SK-N-SH (cell line): ENCODE data around the gene C2CD3. TPM values are rescaled to one million over a fixed set of nuclear protein-coding genes. Genes with fewer than 3 reads are reported as not detected.

Source experiments
- CTCF ChIA-PET: fragments of 300-600, 350-600 bp; formaldehyde crosslinking; extraction: SDS; loops from one replicate; lab custom pipeline; 2021; lab: Yijun Ruan, JAX
- POLR2A ChIA-PET: fragments of 350-600 bp; sonication (Branson Sonifier 250); formaldehyde crosslinking; extraction: SDS; loops from one replicate; lab custom pipeline; 2020; ENCODE audit warnings: antibody characterized with exemption, inconsistent platforms; lab: Yijun Ruan, JAX
- DNase-seq: peaks from one replicate; pipeline ENCODE4 v3.0.0; 2012
- H2AFZ ChIP-seq: fragments of 200-600 bp; sonication (generic); 2 replicates; pipeline ENCODE4 v1.8.1; 2016; ENCODE audit warnings: antibody characterized with exemption, mild to moderate bottlenecking, low read depth
- H3F3A ChIP-seq: fragments of 200-600 bp; sonication (generic); replicated peaks from 2 replicates; pipeline ENCODE3; 2016; ENCODE audit warnings: antibody characterized with exemption, mild to moderate bottlenecking; ENCODE audit not compliant: insufficient read depth
- H3K27ac ChIP-seq, 2 experiments: fragments of 200-500 bp in 1 of 2; fragments of 200-600 bp in 1 of 2; sonication (Bioruptor generic) in 1 of 2; sonication (generic), shearing (Covaris generic) in 1 of 2; 2 replicates each; pipeline versions ENCODE4 v1.5.1 to v1.6.1; 2014 to 2016; ENCODE audit warnings: low read depth in 2 of 2, inconsistent platforms in 1 of 2, low read length in 1 of 2, mild to moderate bottlenecking in 1 of 2, mixed read lengths in 1 of 2
- H3K27me3 ChIP-seq: fragments of 200-600 bp; sonication (generic), shearing (Covaris generic); 2 replicates; pipeline ENCODE4 v1.6.1; 2016; ENCODE audit warnings: mixed run types; ENCODE audit not compliant: insufficient read depth
- H3K36me3 ChIP-seq, 2 experiments: fragments of 200-500 bp in 1 of 2; fragments of 200-600 bp in 1 of 2; sonication (Bioruptor generic) in 1 of 2; sonication (generic) in 1 of 2; replicated peaks in 1 of 2; 2 replicates each; pipeline versions ENCODE3 to v1.5.1; 2014 to 2016; ENCODE audit warnings: low read length in 1 of 2, mild to moderate bottlenecking in 1 of 2; ENCODE audit not compliant: insufficient read depth in 2 of 2, control insufficient read depth in 1 of 2
- H3K4me1 ChIP-seq, 2 experiments: fragments of 200-500 bp in 1 of 2; fragments of 200-600 bp in 1 of 2; sonication (Bioruptor generic) in 1 of 2; sonication (generic), shearing (Covaris generic) in 1 of 2; 2 replicates each; pipeline versions ENCODE4 v1.5.1 to v1.6.1; 2014 to 2016; ENCODE audit warnings: low read depth in 1 of 2, low read length in 1 of 2, mixed run types in 1 of 2; ENCODE audit not compliant: insufficient read depth in 2 of 2, control insufficient read depth in 1 of 2
- H3K4me2 ChIP-seq: fragments of 200-600 bp; sonication (generic), shearing (Covaris generic); 2 replicates; pipeline ENCODE4 v1.6.1; 2017; ENCODE audit warnings: mixed run types
- H3K4me3 ChIP-seq, 2 experiments: fragments of 200-500 bp in 1 of 2; fragments of 200-600 bp in 1 of 2; sonication (Bioruptor generic) in 1 of 2; sonication (generic), shearing (Covaris generic) in 1 of 2; 2 replicates each; pipeline versions ENCODE4 v1.5.1 to v1.8.1; 2014 to 2016; ENCODE audit warnings: low read depth in 2 of 2, inconsistent platforms in 1 of 2, low read length in 1 of 2, mild to moderate bottlenecking in 1 of 2, mixed read lengths in 1 of 2, moderate library complexity in 1 of 2
- H3K79me2 ChIP-seq: fragments of 200-600 bp; sonication (generic); 2 replicates; pipeline ENCODE4 v1.8.1; 2017; ENCODE audit warnings: mild to moderate bottlenecking; ENCODE audit not compliant: insufficient read depth
- H3K9ac ChIP-seq: fragments of 200-600 bp; sonication (generic); 2 replicates; pipeline ENCODE4 v1.6.1; 2017; ENCODE audit warnings: mixed run types
- H3K9me2 ChIP-seq: fragments of 200-600 bp; sonication (generic); 2 replicates; pipeline ENCODE4 v1.6.1; 2017; ENCODE audit warnings: mixed run types
- H3K9me3 ChIP-seq: fragments of 200-600 bp; sonication (generic); 2 replicates; pipeline ENCODE4 v1.6.1; 2017; ENCODE audit warnings: mixed run types, mild to moderate bottlenecking, moderate library complexity
- H4K20me1 ChIP-seq: fragments of 200-600 bp; sonication (generic); 2 replicates; pipeline ENCODE4 v1.6.1; 2017; ENCODE audit warnings: mild to moderate bottlenecking, mixed run types; ENCODE audit not compliant: insufficient read depth
- CTCF ChIP-seq: fragments of 200-600 bp; sonication (generic); IDR thresholded peaks from 2 replicates; pipeline ENCODE4 v1.6.1; 2017; ENCODE audit warnings: antibody characterized with exemption, mild to moderate bottlenecking, moderate library complexity
- EP300 ChIP-seq, 2 experiments: IDR thresholded peaks; 2 replicates each; pipeline versions ENCODE4 v1.4.0 to v1.6.1; 2012; ENCODE audit warnings: borderline replicate concordance in 1 of 2, low read depth in 1 of 2, low read length in 1 of 2
- FOXJ3 ChIP-seq: sonication (generic); formaldehyde crosslinking; IDR thresholded peaks from 2 replicates; pipeline ENCODE4 v1.5.1; 2020; ENCODE audit warnings: mild to moderate bottlenecking, missing genetic modification reagents
- GABPA ChIP-seq: IDR thresholded peaks from 2 replicates; pipeline ENCODE4 v1.4.0; 2012; ENCODE audit warnings: low read depth, mild to moderate bottlenecking
- GATA2 ChIP-seq: sonication (generic); formaldehyde crosslinking; IDR thresholded peaks from 2 replicates; pipeline ENCODE4 v1.5.0; 2020; ENCODE audit warnings: mild to moderate bottlenecking, missing genetic modification reagents
- MAX ChIP-seq: IDR thresholded peaks from 2 replicates; pipeline ENCODE4 v1.4.0; 2012; ENCODE audit warnings: low read depth
- NFIC ChIP-seq: IDR thresholded peaks from 2 replicates; pipeline ENCODE4 v1.4.0; 2012; ENCODE audit warnings: borderline replicate concordance
- PBX3 ChIP-seq: IDR thresholded peaks from 2 replicates; pipeline ENCODE4; 2012
- RCOR1 ChIP-seq: fragments of 150-350 bp; IDR thresholded peaks from 2 replicates; pipeline ENCODE4 v1.6.1; 2017; ENCODE audit warnings: antibody characterized with exemption, low read length
- RFX5 ChIP-seq: IDR thresholded peaks from 2 replicates; pipeline ENCODE4 v1.6.1; 2012; ENCODE audit warnings: mild to moderate bottlenecking, improper control_type of control experiment, low read length
- SIN3A ChIP-seq: IDR thresholded peaks from 2 replicates; pipeline ENCODE4 v1.6.1; 2012; ENCODE audit warnings: low read depth, mild to moderate bottlenecking, low read length, moderate library complexity, borderline replicate concordance
- SMC3 ChIP-seq: IDR thresholded peaks from 2 replicates; pipeline ENCODE4 v1.6.1; 2012; ENCODE audit warnings: low read depth, low read length, improper control_type of control experiment
- TAF1 ChIP-seq: IDR thresholded peaks from 2 replicates; pipeline ENCODE4 v1.6.1; 2012; ENCODE audit warnings: low read depth, mild to moderate bottlenecking, low read length, moderate library complexity, borderline replicate concordance
- TCF12 ChIP-seq: IDR thresholded peaks from 2 replicates; pipeline ENCODE4 v1.4.0; 2012
- TEAD4 ChIP-seq: IDR thresholded peaks from 2 replicates; pipeline ENCODE4 v1.4.0; 2012; ENCODE audit warnings: mild to moderate bottlenecking, borderline replicate concordance; ENCODE audit not compliant: insufficient read depth
- USF1 ChIP-seq: IDR thresholded peaks from 2 replicates; pipeline ENCODE4 v1.4.0; 2012; ENCODE audit warnings: low read depth, borderline replicate concordance
- WGBS: methylation state at CpG from one replicate; pipeline ENCODE4 v1.1.6; 2017; ENCODE audit warnings: low lambda C conversion rate; 5-methylcytosine and 5-hydroxymethylcytosine counted together
- polyA plus RNA-seq, 3 experiments: library from polyadenylated mRNA; depleted of rRNA; stranded (reverse); fragments of >200 nt; gene quantifications; 2 replicates each; pipeline ENCODE4 v1.2.3, GENCODE V29; 2012

Gene C2CD3
- polyA plus RNA-seq, 1 of the 3 experiments (the other 2 are of a cell fraction) = 7.0 TPM

GRCh38 chr11:74009675-74010305 is 161.0 kb downstream of the C2CD3 start:
- Histone ChIP-seq H3K9me3 (no peaks in the 10 kb centered on the region), H2AFZ (no peak overlapping the region), H3F3A (no peaks in the 10 kb centered on the region), H3K9me2 (no peaks in the 10 kb centered on the region), H3K27ac (no peak overlapping the region), H3K27me3 (no peaks in the 10 kb centered on the region), H3K9ac (no peak overlapping the region), H3K4me2 (no peak overlapping the region), H4K20me1 (no peaks in the 10 kb centered on the region), H3K36me3 (peaks cover 0 to 17% of the 10 kb centered on the region in 2 experiments), H3K4me3 (no peak overlapping the region), H3K4me1 (peaks cover 0 to 2% of the 10 kb centered on the region in 2 experiments; a peak in 1 of 4 replicates), H3K79me2 (no peaks in the 10 kb centered on the region)
- DNase-seq = no peak
- 95% methylated on average over 5 of the region's 5 CpGs for WGBS
- TF ChIP-seq TEAD4 = no peak
- no peak for TF ChIP-seq TAF1
- no peak for TF ChIP-seq EP300 (IDR thresholded peaks at IDR 0.05; ENCODE audit: borderline replicate concordance in 1 of 2, low read depth in 1 of 2, low read length in 1 of 2)
- TF ChIP-seq GABPA = no peak
- ChIA-PET CTCF (no interaction called here), POLR2A (no interaction called here)

- CTCF ChIA-PET = no interaction called here
- POLR2A ChIA-PET = no interaction called here
- H3K4me2 ChIP-seq = no peak overlapping the region
Observed at GRCh38 chr11:74009230-74009547, 161.6 kb downstream of the C2CD3 start.

More at GRCh38 chr11:74009230-74009547, 161.6 kb downstream of the C2CD3 start:
- no peaks in the 10 kb centered on the region for H3K27me3 ChIP-seq
- DNase-seq = no peak
- H3K27ac ChIP-seq = no peak overlapping the region
- no peak for TF ChIP-seq TAF1
- no peak for TF ChIP-seq PBX3
- TF ChIP-seq TCF12 = no peak
- no peak for TF ChIP-seq SIN3A
- TF ChIP-seq RFX5 = no peak
- TF ChIP-seq RCOR1 = no peak
- no peak for TF ChIP-seq GATA2 (CRISPR knock-in tag)
- TF ChIP-seq MAX = no peak
- no peak for TF ChIP-seq USF1
- TF ChIP-seq FOXJ3 = no peak
- no peak for TF ChIP-seq GABPA
- TF ChIP-seq CTCF = no peak
- no peak for TF ChIP-seq SMC3
- TF ChIP-seq NFIC = no peak
- H2AFZ ChIP-seq = no peak overlapping the region
- no peak overlapping the region for H3K9ac ChIP-seq
- H3K79me2 ChIP-seq = no peaks in the 10 kb centered on the region
- no peaks in the 10 kb centered on the region for H3K9me3 ChIP-seq
- 93% methylated on average over 3 of the region's 3 CpGs for WGBS
- H3K36me3 ChIP-seq = peaks cover 0 to 13% of the 10 kb centered on the region in 2 experiments
- no peak overlapping the region for H3K4me3 ChIP-seq
- no peaks in the 10 kb centered on the region for H4K20me1 ChIP-seq
- H3K4me1 ChIP-seq = peaks cover 0 to 2% of the 10 kb centered on the region in 2 experiments; a peak in 1 of 4 replicates
- no peaks in the 10 kb centered on the region for H3F3A ChIP-seq
- H3K9me2 ChIP-seq = no peaks in the 10 kb centered on the region
